GM21381 (cell line): ENCODE measurements around the gene RBSN.
"Not testable (repeated sequence)": the region's sequence is repeated elsewhere in the genome, so short reads cannot be mapped to it uniquely, and the experiment has no call there.

Experiments used
- ATAC-seq: cut with Tn5 transposase; IDR thresholded peaks from one replicate; pipeline ENCODE4 v1.9.1; 2021; ENCODE audit warnings: mild to moderate bottlenecking, moderate library complexity; ENCODE audit not compliant: unreplicated experiment

Gene RBSN

DNA sequence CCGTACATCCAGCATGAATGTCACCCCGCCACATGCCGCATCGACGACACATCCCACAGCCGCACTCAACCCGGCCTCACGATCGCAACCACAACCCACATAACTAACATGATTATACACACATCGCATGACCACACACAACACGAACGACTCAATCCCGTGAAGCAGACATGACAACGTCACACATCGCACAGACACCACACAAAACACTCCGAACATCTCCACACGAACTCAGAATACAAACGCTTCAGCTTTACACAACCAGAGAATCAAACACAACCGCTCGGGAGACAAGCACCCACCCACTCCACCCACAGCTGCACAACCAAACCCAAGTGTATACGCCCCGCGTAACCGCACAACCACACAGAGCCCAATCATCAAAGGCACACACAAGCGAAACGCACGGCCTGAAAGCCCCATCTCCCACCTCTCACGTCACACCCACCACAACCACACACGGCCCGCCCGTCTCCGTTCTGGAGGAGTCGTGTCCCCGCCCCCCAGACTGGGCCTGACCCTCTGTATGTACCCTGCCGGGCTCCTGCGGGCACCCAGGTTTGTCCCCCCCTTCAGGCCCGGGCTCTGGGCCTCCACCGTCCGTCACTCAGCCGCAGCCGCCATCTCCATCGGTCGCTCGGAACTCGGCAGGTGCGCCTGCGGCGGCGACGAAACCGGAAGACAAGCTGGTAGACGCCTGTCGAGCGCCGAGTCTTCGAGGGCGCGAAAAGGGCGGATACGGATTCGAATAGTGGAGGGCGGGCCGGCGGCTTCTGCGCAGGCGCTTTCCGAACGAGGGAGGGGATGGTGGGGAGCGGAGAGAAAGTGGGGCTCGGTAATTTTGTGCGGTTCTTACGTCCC is at the start of gene RBSN:
RBSN (minus strand) TSS at position 646 of the 861 bp plus-strand sequence. CDS start 3,028 bp downstream, outside the sequence.
- ATAC-seq = peak; percentile 93

- no peak for ATAC-seq
These were observed 49.7 kb upstream of the RBSN start for GRCh38 chr3:15148614-15149013.

- not testable (repeated sequence) for ATAC-seq
These were observed 37.9 kb upstream of the RBSN start for GRCh38 chr3:15136885-15137284.

- not testable (repeated sequence) for ATAC-seq
These were observed 36.0 kb upstream of the RBSN start for GRCh38 chr3:15134968-15135367.

DNA sequence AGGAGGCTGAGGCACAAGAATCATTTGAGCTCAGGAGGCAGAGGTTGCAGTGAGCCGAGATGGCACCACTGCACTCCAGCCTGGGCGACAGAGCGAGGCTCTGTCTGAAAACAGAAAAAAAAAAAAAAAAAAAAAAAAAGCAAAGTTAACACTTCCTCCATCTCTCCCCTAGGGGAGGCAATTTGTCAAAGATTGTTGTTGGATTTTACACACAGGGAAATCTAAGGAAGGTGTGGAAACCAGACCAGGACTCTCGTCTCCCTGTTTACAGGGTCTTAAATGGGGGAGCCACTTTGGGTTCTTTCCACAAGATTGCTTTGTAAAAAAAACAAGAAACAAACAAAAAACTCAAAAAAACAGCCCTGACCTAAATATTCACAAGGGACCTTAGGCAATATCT is 29.5 kb upstream of the RBSN start:
- ATAC-seq = not testable (repeated sequence)

DNA sequence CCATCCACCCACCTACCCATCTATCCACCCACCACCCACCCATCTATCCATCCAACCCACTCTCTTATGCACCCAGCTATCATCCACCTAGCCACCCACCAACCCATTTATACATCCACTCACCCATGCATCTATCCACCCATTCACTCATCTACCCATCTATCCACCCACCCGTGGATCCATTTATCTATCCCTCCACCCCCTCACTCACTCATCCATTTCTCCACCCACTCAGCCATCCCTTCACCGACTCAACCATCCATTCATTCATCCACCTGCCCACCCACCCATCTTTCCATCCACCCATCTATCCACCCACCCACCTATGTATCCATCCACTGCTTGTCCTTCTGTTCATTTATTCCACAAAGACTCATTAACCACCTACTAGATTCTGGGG is 28.0 kb upstream of the RBSN start:
- ATAC-seq = not testable (repeated sequence)

- ATAC-seq = no peak
These were observed 23.4 kb upstream of the RBSN start for GRCh38 chr3:15122398-15122797.

DNA sequence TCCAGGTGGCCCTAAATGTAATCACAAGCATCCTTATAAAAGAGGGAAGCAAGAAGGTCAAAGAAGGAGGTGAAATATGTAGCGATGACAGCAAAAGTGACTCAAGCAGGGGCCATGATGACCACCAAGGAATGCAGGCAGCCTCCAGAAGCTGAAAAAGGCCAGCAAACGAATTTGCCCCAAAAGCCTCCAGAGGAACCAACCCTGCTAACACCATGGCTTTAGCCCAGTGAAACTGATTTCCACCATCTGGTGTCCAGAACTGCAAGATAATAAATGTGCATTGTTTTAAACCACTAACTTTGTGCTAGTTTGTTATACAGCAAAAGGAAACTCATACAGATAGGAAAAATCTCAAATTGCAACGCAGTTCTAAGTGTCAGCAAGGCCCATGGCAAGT is 23.0 kb upstream of the RBSN start:
- no peak for ATAC-seq

DNA sequence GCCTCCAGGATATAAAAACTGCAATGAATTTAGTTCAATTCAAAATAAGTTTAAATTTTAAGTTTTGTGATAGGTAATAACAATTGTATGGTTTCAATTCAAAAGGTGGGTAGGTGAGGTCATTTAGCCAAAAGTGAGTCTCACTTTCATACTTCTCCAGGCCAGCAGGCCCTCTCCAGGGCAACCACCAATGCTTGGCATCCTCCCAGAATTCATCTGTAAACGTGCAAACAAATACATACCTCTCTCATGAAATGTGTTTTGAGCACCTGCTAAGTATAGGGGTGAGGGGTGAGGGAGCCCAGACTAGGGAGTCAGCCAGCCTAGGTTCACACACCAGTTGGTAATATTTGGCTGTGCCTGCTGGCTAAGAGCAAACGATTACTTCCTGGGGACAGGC is 22.0 kb upstream of the RBSN start:
- ATAC-seq = no peak

DNA sequence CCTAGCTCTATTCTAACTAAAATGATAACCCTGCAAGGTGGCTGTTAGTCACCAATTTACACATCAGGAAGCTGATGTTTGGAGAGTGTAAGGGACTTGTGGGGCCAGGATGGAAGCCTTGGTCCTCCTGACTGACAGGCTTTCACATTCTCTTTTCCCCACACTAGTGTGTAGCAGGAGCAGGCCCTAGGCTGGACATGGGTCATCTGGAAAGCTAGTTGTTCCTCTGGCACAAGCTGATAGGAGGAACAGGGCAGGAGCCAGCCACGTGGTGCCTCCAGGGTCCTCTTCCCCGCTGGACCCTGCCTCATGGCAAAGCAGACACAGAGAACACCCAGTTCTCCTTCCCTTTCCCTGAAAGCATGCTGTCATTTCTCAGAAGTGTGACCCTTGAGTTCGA is 18.1 kb upstream of the RBSN start:
- no peak for ATAC-seq

DNA sequence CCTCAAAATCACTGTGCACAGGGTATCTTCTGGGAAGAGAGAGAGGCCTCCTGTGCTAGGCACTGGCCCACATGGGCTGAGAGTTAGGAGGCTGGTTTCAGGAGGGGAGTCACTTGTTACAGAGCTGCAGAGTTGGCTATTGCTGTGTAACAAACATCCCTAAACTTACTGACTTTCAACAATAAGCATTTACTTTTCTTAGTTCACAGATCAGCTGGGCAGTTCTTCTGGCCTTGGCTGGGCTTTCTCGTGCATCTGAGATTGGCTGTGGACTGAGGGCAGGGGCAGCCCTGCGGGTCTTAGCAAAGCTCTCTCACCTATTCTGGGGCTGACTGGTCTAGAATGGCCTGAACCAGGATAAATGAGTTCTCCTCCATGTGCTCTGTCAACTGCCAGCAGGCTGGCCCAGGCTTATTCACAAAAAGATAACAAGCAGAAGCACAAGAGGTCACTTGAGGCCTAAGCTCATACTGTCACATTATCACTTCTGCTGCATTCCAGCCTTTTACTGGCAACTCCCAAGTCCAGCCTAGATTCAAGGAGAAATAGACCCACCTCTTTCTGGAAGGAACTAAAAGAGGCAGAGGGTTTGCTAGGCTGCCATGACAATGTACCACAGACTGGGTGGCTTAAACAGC is 17.2 kb upstream of the RBSN start:
- ATAC-seq = no peak

DNA sequence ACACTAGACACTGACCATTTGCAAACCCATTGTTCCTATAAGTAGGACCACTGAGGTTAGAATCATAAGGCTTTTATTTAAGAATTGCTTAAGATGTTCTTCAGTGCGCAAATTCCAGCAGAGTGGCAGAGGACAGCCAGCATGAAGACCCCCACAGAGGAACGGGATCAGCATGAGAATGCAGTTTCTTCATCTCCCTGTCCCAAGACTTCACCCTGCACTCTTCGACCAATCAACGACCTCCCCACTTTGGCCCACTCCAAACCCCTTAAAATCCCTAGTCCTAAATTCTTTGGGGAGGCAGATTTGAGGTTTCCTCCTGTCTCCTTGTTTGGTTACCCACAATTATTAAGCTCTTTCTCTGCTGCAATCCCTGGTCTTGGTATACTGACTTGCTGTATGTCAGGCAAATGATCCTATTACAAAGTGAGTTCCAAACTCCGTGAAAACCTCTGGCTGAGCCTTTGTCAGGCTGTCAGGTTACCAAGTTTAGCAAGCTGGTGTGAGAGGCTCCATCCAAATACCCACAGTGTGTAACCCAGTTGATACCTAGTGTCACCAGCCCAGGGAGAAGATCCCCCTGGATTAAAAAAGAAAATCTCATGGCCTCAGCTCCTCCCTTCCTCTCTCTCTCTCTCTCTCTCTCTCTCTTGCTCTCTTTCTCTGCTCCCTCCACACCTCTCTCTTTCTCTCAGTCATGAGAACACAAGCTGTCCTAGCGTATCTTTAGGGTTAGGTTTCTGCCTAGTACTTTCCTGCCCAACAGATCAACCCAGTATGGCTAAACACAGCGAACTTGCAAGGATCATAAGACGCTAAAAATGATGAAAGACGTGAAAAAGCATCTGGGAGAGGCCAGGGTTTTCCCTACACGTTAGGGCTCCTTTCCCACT is 15.8 kb upstream of the RBSN start:
- ATAC-seq = no peak

GRCh38 chr3:15113884-15114283 is 14.9 kb upstream of the RBSN start:
- ATAC-seq = no peak

DNA sequence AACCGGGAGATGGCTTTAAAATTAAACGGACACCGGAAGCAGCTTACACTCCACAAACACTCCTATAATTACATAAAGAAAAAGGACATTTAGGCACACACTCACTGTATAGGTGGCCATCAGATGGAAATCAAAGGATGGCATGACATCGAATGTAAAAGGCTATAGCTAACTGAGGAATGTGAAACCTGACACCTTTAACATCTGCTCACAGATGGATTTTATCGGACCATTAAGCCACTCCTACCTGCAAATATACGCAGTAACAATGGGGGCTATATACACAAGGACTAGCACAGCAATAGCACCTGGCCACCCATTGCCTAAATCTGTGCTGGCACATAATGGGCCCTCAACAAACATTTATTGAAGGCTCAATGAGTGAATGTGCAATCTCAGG is 14.5 kb upstream of the RBSN start:
- no peak for ATAC-seq

DNA sequence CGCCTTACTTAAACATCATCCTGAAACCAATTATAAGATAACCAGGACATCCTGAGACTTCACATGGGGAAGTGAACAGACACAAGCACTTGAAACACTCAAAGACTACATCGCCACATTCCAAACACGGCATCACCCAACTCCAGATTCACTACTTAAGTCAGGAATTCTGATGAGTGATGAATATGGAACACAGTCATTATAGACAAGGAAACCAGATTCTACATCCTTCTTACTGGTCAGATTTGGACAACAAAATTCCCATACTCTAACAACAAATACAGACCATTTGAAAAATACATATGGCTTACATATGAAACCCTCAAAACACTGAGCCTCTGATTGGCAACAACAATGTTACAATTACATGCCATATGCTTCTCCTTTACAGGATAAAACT is 13.1 kb upstream of the RBSN start:
- no peak for ATAC-seq

GRCh38 chr3:15110206-15110605 is 11.3 kb upstream of the RBSN start:
- ATAC-seq = no peak

- no peak for ATAC-seq
These were observed 9.9 kb upstream of the RBSN start for GRCh38 chr3:15108869-15109268.

DNA sequence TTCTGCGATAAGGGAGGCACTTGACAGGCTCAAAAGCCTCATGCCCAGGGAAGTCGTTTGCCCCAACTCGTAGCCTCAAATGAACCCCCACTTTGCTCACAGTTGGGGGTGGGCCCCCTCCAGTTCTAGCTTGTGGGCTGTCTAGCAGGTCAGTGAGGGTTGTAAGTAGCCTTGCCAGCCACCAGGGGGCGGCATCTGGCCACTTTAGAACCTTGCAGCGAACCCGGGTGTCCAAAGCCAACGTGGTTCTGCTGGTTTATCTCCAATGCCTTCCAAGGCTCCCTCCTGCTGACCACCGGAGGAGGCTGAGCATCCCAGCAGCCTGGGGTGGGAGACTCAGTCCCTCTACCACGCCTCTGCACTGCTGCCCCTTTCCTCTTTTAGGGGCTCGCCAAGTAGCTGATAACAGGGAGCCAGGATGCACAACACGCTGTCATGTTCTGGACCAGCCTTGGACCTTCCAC is 9.2 kb upstream of the RBSN start:
- ATAC-seq = no peak

GRCh38 chr3:15107075-15107947 is 8.4 kb upstream of the RBSN start:
- no peak for ATAC-seq

- no peak for ATAC-seq
These were observed 3.9 kb upstream of the RBSN start for GRCh38 chr3:15102836-15103235.
